Aorta (tissue), 5 donors: ENCODE measurements around the gene RFC5. TPM values are rescaled to one million over a fixed set of nuclear protein-coding genes. Genes with fewer than 3 reads are reported as not detected.
"Not testable (repeated sequence)": the region's sequence is repeated elsewhere in the genome, so short reads cannot be mapped to it uniquely, and the experiment has no call there.

Experiments used
- ATAC-seq: fragments of 200-7000 bp; cut with Tn5 transposase; one replicate; pipeline ENCODE4 v1.9.1; 2022; ENCODE audit warnings: moderate library complexity; ENCODE audit not compliant: low FRiP score
- DNase-seq, 2 donors: peaks; one replicate each; pipeline ENCODE4 v3.0.0-alpha.2; 2020
- H3K27ac ChIP-seq, 2 donors: one replicate each; pipeline ENCODE4 v1.5.1; 2013; ENCODE audit warnings: low read length in 2 of 2, mild to moderate bottlenecking in 2 of 2, moderate library complexity in 2 of 2, control low read depth in 1 of 2, inconsistent platforms in 1 of 2, low read depth in 1 of 2
- H3K27me3 ChIP-seq, 2 donors: one replicate each; pipeline ENCODE4 v1.6.1; 2013; ENCODE audit warnings: control low read depth in 1 of 2, low read length in 1 of 2, mild to moderate bottlenecking in 1 of 2, moderate library complexity in 1 of 2; ENCODE audit not compliant: insufficient read depth in 2 of 2, control insufficient read depth in 1 of 2
- H3K36me3 ChIP-seq, 2 donors: one replicate each; pipeline ENCODE4 v1.6.1; 2013; ENCODE audit warnings: control low read depth in 1 of 2, low read length in 1 of 2, mild to moderate bottlenecking in 1 of 2; ENCODE audit not compliant: insufficient read depth in 2 of 2, control insufficient read depth in 1 of 2
- H3K4me1 ChIP-seq, 2 donors: one replicate each; pipeline ENCODE4 v1.6.1; 2013; ENCODE audit warnings: low read length in 2 of 2, control low read depth in 1 of 2, mild to moderate bottlenecking in 1 of 2, moderate library complexity in 1 of 2; ENCODE audit not compliant: insufficient read depth in 2 of 2, control insufficient read depth in 1 of 2
- H3K4me3 ChIP-seq, 2 donors: one replicate each; pipeline ENCODE4 v1.5.1; 2013; ENCODE audit warnings: low read length in 2 of 2, control low read depth in 1 of 2, mild to moderate bottlenecking in 1 of 2
- H3K9me3 ChIP-seq: one replicate; pipeline ENCODE4 v1.6.1; 2013; ENCODE audit warnings: mild to moderate bottlenecking, low read length; ENCODE audit not compliant: control insufficient read depth
- WGBS, 2 donors: extraction: QIAGEN DNeasy Blood & Tissue Kit; methylation state at CpG; one replicate each; pipeline ENCODE4 v1.1.7; 2013; 5-methylcytosine and 5-hydroxymethylcytosine counted together
- intact Hi-C, 2 donors: fragments of 100-400 bp; cut with DNase I; formaldehyde crosslinking; loops; one replicate each; pipeline versions ENCODE4 v1.14.2 to v1.15.0; 2022
- polyA plus RNA-seq, 2 donors: library from polyadenylated mRNA; stranded (reverse); fragments of 200-250 nt; gene quantifications; one replicate each; pipeline ENCODE4 v1.2.3, GENCODE V29; 2013
- total RNA-seq, 2 donors: library from RNA; stranded (reverse); fragmentation: NEBNext Ultra II Directional; extraction: Animal tissue kit (Norgen Biotek cat#: 25700); gene quantifications; one replicate each; pipeline ENCODE4 v1.2.1, GENCODE V29; 2021
- donor health status: healthy with polysubstance abuse.
- donor health status: Bipolar disorder and iron deficiency.
- donor health status: DM: no; HTN: no; CAD: no.
- donor health status: DM: no; HTN: no; CAD: no.
- donor health status: DM: yes; HTN: yes; CAD: no.

RFC5 gene
- total and polyA plus RNA-seq, 4 donors, result 5.7 to 12.0 (median 7.1) TPM

GRCh38 chr12:118073768-118074167 lies 57.3 kb downstream of the RFC5 start:
- H3K4me1 ChIP-seq, result no peaks in the 10 kb centered on the region
- ATAC-seq (no peak), DNase-seq (no peak)
- no peaks in the 10 kb centered on the region for H3K27me3 ChIP-seq
- WGBS, 2 donors, result 87 to 88% methylated on average over 4 of the region's 4 CpGs
- H3K9me3 ChIP-seq, result no peaks in the 10 kb centered on the region
- H3K27ac ChIP-seq, result no peak overlapping the region
- intact Hi-C loops, result no loop called here
- H3K36me3 ChIP-seq, result peaks cover 0 to 4% of the 10 kb centered on the region in 2 donors
- H3K4me3 ChIP-seq, result no peak overlapping the region

GRCh38 chr12:118081521-118081920 lies 65.0 kb downstream of the RFC5 start:
- ATAC-seq, intact Hi-C loops: not testable (repeated sequence)
- 94 to 97% methylated on average over 9 of the region's 9 CpGs for WGBS, 2 donors

More at GRCh38 chr12:118081521-118081920, 65.0 kb downstream of the RFC5 start:
- not testable (repeated sequence) for DNase-seq, H3K4me3 ChIP-seq, H3K9me3 ChIP-seq, H3K4me1 ChIP-seq, H3K27ac ChIP-seq, H3K27me3 ChIP-seq, H3K36me3 ChIP-seq

Other genes starting within 250 kb of the RFC5 start
- gene KSR2, start 47.7 kb upstream of the RFC5 start, total RNA-seq, result not detected
- gene KSR2, start 47.7 kb upstream of the RFC5 start, polyA plus RNA-seq, result not detected
- 10 to 100 TPM; 61.2 to 97.3 TPM for gene WSB2, start 44.5 kb downstream of the RFC5 start, total RNA-seq
- gene WSB2, start 44.5 kb downstream of the RFC5 start, polyA plus RNA-seq, result 10 to 100 TPM; 41.1 to 77.4 TPM
- 10 to 100 TPM; 10.5 to 20.6 TPM for gene VSIG10, start 87.3 kb downstream of the RFC5 start, total RNA-seq
- gene VSIG10, start 87.3 kb downstream of the RFC5 start, polyA plus RNA-seq, result 10 to 100 TPM in 1 of 2 donors, 1 to 10 TPM in 1; 7.3 to 21.7 TPM
- gene PEBP1, start 119.4 kb downstream of the RFC5 start, total RNA-seq, result 100 to 1,000 TPM; 122 to 155 TPM
- gene PEBP1, start 119.4 kb downstream of the RFC5 start, polyA plus RNA-seq, result 100 to 1,000 TPM; 274 to 532 TPM